ENCODE measurements around the gene TMEM151A. TPM values are rescaled to one million over a fixed set of nuclear protein-coding genes. Genes with fewer than 3 reads are reported as not detected.
A peak's percentile ranks its signal among the peaks of the same experiment; 100 is the strongest.

Gene TMEM151A
- total and polyA plus RNA-seq, 2 experiments from 2014 or later, result 1.0 to 4.4 TPM

- TF ChIP-seq ZNF462 (CRISPR knock-in tag; IDR thresholded peaks at IDR 0.05), result no peak
- TF ChIP-seq NANOG (IDR thresholded peaks at IDR 0.05; ENCODE audit: borderline replicate concordance), result no peak
- no peak for TF ChIP-seq EZH2 (IDR thresholded peaks at IDR 0.05; ENCODE audit: low read depth, unreplicated experiment)
- no peak for TF ChIP-seq REST (IDR thresholded peaks at IDR 0.05; ENCODE audit: unreplicated experiment)
- no peak for TF ChIP-seq ZNF331 (CRISPR knock-in tag; IDR thresholded peaks at IDR 0.05; ENCODE audit: low read depth)
- no peak for TF ChIP-seq STAT1 (IDR thresholded peaks at IDR 0.05; ENCODE audit: unreplicated experiment)
- TF ChIP-seq CTCF (conservative IDR thresholded peaks at IDR 0.05; ENCODE audit: low read depth in 2 of 2), result peak; percentile 88 to 93
Observed at GRCh38 chr11:66311965-66312548, 20.4 kb downstream of the TMEM151A start (continued).
